BJ (cell line): ENCODE results near the gene SHTN1. TPM values are rescaled to one million over a fixed set of nuclear protein-coding genes. Genes with fewer than 3 reads are reported as not detected.

Experiments used
- CTCF ChIA-PET: fragments of 350-600 bp; formaldehyde crosslinking; extraction: SDS; loops from one replicate; lab custom pipeline; 2021; ENCODE audit warnings: antibody characterized with exemption, inconsistent platforms; lab: Yijun Ruan, JAX
- POLR2A ChIA-PET: fragments of 300-600 bp; sonication (Branson Sonifier 250); formaldehyde crosslinking; extraction: SDS; loops from one replicate; lab custom pipeline; 2021; ENCODE audit warnings: antibody characterized with exemption; lab: Charles Lee
- DNase-seq: peaks from one replicate; pipeline ENCODE4 v3.0.0-alpha.2; 2011; ENCODE audit warnings: low read depth
- H3K27me3 ChIP-seq: 2 replicates; pipeline ENCODE4 v1.6.0; 2011; ENCODE audit warnings: low read length; ENCODE audit not compliant: control insufficient read depth, insufficient read depth
- H3K36me3 ChIP-seq: 2 replicates; pipeline ENCODE4 v1.5.1; 2011; ENCODE audit warnings: low read length; ENCODE audit not compliant: control insufficient read depth, insufficient read depth
- H3K4me3 ChIP-seq: 2 replicates; pipeline ENCODE4 v1.5.1; 2011; ENCODE audit warnings: low read depth, mild to moderate bottlenecking, control low read depth, low read length
- polyA plus RNA-seq: library from polyadenylated mRNA; depleted of rRNA; stranded (reverse); fragments of >200 nt; gene quantifications from 2 replicates; pipeline ENCODE4 v1.2.3, GENCODE V29; 2011
- TF ChIP-seq, protein P1 (sequence below): IDR thresholded peaks from 2 replicates; pipeline ENCODE4 v1.5.1; 2011; ENCODE audit warnings: low read depth, mild to moderate bottlenecking, control low read depth, inconsistent platforms, low read length, moderate library complexity; ENCODE audit not compliant: insufficient read depth

The SHTN1 gene
- polyA plus RNA-seq, 1 experiment = 2.8 TPM

DNA sequence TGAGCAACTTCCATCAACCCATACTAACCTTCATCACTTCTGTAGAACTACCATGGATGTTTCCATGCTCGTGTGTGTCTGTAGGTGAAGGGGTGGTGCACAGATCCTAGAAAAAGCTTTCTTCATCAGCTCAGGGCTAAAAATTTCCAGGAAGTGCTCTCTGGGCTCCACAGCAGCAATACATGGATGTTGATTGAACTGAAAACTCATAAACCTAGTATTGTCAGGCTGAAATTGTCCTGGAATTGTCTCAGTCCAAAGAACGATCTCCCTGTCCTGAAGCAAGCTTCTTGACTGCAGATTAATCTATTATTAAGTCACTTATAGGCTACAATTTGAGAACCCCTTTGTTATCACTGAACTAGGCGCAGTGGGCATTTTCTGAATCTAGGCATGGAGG lies 115.9 kb downstream of the SHTN1 start:
- CTCF ChIA-PET = interaction anchor here (0.6 to 1.9 kb wide), 4 partner anchors 37 to 285 kb away, joined by 3 to 4 read pairs (median 3); no protein-coding TSS in a partner anchor
- H3K36me3 ChIP-seq = no peaks in the 10 kb centered on the region
- H3K4me3 ChIP-seq = no peak overlapping the region
- no peak for DNase-seq
- POLR2A ChIA-PET = no interaction called here
- H3K27me3 ChIP-seq = no peaks in the 10 kb centered on the region
- TF ChIP-seq, protein P1, sequence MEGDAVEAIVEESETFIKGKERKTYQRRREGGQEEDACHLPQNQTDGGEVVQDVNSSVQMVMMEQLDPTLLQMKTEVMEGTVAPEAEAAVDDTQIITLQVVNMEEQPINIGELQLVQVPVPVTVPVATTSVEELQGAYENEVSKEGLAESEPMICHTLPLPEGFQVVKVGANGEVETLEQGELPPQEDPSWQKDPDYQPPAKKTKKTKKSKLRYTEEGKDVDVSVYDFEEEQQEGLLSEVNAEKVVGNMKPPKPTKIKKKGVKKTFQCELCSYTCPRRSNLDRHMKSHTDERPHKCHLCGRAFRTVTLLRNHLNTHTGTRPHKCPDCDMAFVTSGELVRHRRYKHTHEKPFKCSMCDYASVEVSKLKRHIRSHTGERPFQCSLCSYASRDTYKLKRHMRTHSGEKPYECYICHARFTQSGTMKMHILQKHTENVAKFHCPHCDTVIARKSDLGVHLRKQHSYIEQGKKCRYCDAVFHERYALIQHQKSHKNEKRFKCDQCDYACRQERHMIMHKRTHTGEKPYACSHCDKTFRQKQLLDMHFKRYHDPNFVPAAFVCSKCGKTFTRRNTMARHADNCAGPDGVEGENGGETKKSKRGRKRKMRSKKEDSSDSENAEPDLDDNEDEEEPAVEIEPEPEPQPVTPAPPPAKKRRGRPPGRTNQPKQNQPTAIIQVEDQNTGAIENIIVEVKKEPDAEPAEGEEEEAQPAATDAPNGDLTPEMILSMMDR = no peak

DNA sequence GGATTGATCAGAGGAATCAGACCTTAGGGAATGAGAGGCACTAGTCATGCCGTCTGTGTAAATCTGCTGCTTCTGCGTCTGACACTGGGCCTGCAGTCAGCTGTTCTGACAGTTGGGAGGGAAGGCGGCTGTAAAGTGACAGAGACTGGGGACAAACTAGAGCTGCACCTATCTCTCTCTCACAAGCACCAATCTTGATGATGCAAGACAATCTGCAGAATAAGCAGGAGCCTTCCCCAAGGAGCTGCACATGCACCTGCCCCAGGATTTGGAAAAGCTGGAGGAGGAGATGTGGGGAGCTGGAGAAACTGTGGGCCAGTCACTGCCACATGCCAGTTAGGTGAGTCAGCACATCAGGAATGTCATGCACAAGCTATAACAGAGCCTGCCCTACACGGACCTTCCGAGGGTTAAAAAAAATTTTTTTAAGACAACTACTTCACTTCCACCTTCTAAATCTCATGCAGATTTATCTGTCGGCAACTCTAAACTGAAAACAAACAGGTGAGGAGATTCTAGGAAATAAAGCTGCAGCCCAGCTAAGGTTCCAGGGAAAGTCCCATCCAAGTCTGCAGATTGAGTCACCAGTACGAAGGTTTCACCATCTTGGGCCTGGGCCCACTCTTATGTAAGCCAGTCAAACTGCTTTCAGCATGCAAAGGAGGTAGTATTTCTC lies 116.5 kb downstream of the SHTN1 start:
- Histone ChIP-seq H3K36me3 (no peaks in the 10 kb centered on the region), H3K27me3 (no peaks in the 10 kb centered on the region), H3K4me3 (no peak overlapping the region)
- POLR2A ChIA-PET = no interaction called here
- TF ChIP-seq, protein P1 = no peak
- CTCF ChIA-PET = interaction anchor here (0.6 to 0.9 kb wide), 3 partner anchors 271 to 286 kb away, joined by 3 to 6 read pairs (median 3); no protein-coding TSS in a partner anchor
- peak; percentile 40 for DNase-seq

- no peaks in the 10 kb centered on the region for H3K27me3 ChIP-seq
- no peak overlapping the region for H3K4me3 ChIP-seq
- no peaks in the 10 kb centered on the region for H3K36me3 ChIP-seq
- ChIA-PET CTCF (no interaction called here), POLR2A (no interaction called here)
- TF ChIP-seq, protein P1 = no peak
- no peak for DNase-seq
Observed at GRCh38 chr10:116886772-116887171, 118.2 kb downstream of the SHTN1 start.

GRCh38 chr10:116882639-116883038 lies 122.3 kb downstream of the SHTN1 start:
- ChIA-PET CTCF (no interaction called here), POLR2A (no interaction called here)
- H3K27me3 ChIP-seq = no peaks in the 10 kb centered on the region
- H3K36me3 ChIP-seq = no peaks in the 10 kb centered on the region
- TF ChIP-seq, protein P1 = no peak
- DNase-seq = no peak
- no peak overlapping the region for H3K4me3 ChIP-seq

GRCh38 chr10:116880716-116881482 lies 124.1 kb downstream of the SHTN1 start:
- TF ChIP-seq, protein P1 = no peak
- CTCF ChIA-PET = no interaction called here
- H3K4me3 ChIP-seq = no peak overlapping the region
- no peaks in the 10 kb centered on the region for H3K27me3 ChIP-seq
- DNase-seq = no peak
- POLR2A ChIA-PET = interaction anchor here (0.6 kb wide), 1 partner anchor 66 kb away, joined by 9 read pairs; no protein-coding TSS in a partner anchor
- no peaks in the 10 kb centered on the region for H3K36me3 ChIP-seq
